ENCODE data around the gene RIMBP2.

DNA sequence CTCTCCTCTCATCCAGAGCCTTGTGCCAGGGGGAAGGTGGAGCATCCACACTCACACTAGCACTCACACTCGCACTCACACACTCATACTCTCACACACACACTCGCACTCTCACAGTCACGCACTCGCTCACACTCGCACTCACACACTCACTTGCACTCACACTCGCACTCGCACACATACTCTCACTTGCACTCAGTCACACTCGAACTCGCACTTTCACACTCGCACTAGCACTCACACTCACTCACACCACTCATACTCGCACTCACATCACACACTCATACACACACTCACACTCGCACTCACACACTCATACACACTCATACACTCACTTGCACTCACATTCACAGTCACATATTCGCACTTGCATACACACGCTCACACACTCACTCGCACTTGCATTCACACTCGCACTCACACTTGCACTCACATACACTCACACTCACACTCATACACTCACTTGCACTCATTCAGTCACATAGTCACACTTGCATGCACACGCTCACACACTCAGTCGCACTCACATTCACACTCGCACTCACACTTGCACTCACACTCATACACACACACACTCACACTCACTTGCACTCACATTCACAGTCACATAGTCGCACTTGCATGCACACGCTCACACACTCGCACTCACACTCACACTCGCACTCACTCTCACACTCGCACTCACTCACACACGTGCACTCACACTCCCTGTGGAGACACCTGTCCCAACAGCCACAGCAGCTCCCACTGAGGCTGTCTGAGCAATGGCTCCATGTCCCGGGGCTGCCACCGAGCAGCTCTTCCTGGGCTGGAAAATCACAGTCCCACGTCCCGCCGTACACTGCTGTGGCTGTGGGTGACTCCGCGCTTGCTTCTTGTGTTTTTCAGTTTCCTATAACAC, 12.3 kb upstream of the RIMBP2 start:
- TF ChIP-seq, protein P1, sequence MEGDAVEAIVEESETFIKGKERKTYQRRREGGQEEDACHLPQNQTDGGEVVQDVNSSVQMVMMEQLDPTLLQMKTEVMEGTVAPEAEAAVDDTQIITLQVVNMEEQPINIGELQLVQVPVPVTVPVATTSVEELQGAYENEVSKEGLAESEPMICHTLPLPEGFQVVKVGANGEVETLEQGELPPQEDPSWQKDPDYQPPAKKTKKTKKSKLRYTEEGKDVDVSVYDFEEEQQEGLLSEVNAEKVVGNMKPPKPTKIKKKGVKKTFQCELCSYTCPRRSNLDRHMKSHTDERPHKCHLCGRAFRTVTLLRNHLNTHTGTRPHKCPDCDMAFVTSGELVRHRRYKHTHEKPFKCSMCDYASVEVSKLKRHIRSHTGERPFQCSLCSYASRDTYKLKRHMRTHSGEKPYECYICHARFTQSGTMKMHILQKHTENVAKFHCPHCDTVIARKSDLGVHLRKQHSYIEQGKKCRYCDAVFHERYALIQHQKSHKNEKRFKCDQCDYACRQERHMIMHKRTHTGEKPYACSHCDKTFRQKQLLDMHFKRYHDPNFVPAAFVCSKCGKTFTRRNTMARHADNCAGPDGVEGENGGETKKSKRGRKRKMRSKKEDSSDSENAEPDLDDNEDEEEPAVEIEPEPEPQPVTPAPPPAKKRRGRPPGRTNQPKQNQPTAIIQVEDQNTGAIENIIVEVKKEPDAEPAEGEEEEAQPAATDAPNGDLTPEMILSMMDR (IDR thresholded peaks at IDR 0.05) = no peak
- no peak for TF ChIP-seq EZH2phosphoT487 (IDR thresholded peaks at IDR 0.05)
